HG03103 (cell line): ENCODE data around the gene CD79A.

Experiments used
- ATAC-seq: cut with Tn5 transposase; IDR thresholded peaks from one replicate; pipeline ENCODE4 v1.9.1; 2021; ENCODE audit warnings: low read depth; ENCODE audit not compliant: unreplicated experiment

The CD79A gene

GRCh38 chr19:41929536-41930071 is 52.5 kb downstream of the CD79A start:
- ATAC-seq = no peak

DNA sequence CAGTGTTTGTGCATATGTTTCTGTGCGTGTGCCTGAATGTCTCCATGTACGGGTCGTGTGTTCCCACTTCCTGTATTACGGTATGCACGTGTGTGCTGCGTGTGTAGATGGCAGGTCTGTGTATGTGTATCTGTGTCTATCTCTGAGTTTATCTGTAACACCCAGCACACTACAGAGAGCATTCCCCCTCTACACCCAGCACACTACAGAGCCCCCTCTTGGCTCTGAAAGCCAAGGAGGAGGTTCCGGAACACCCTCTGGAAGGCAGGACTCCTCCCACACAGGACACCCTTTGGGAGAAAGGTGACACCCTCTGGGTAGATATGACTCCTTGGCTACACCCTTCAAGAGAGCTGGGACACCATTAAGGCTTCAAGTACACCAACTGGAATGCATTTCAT is 53.2 kb downstream of the CD79A start:
- no peak for ATAC-seq
